DOHH2 (cell line): Measurements from ENCODE around the gene CLCN4.

Experiments used
- H3F3A ChIP-seq: fragments of 200-600 bp; sonication (generic), shearing (Covaris generic); 2 replicates; pipeline ENCODE4 v1.6.0; 2016; ENCODE audit warnings: antibody characterized with exemption, mild to moderate bottlenecking; ENCODE audit not compliant: control insufficient read depth, insufficient read depth
- H3K27ac ChIP-seq: fragments of 200-600 bp; sonication (generic); 2 replicates; pipeline ENCODE4 v1.5.1; 2014; ENCODE audit warnings: low read depth, mild to moderate bottlenecking, low read length, moderate library complexity
- H3K27me3 ChIP-seq: fragments of 200-600 bp; sonication (generic); 2 replicates; pipeline ENCODE4 v1.6.1; 2014; ENCODE audit warnings: mild to moderate bottlenecking, low read length, mixed read lengths; ENCODE audit not compliant: control insufficient read depth
- H3K36me3 ChIP-seq: fragments of 200-600 bp; sonication (generic); 2 replicates; pipeline ENCODE4 v1.6.1; 2014; ENCODE audit warnings: mild to moderate bottlenecking, low read length, moderate library complexity, mixed read lengths; ENCODE audit not compliant: control insufficient read depth
- H3K4me1 ChIP-seq: fragments of 200-600 bp; sonication (generic); 2 replicates; pipeline ENCODE4 v1.6.1; 2014; ENCODE audit warnings: mild to moderate bottlenecking, low read length, mixed read lengths; ENCODE audit not compliant: control insufficient read depth
- H3K4me2 ChIP-seq: fragments of 200-600 bp; sonication (generic); 2 replicates; pipeline ENCODE4 v1.6.0; 2014; ENCODE audit warnings: mild to moderate bottlenecking, low read length, moderate library complexity
- H3K4me3 ChIP-seq: fragments of 200-600 bp; sonication (generic); 2 replicates; pipeline ENCODE4 v1.5.1; 2014; ENCODE audit warnings: mild to moderate bottlenecking, low read length, mixed read lengths
- H3K79me2 ChIP-seq: fragments of 200-600 bp; sonication (generic); 2 replicates; pipeline ENCODE4 v1.6.1; 2014; ENCODE audit warnings: mild to moderate bottlenecking, low read length, mixed read lengths; ENCODE audit not compliant: control insufficient read depth
- H3K9me2 ChIP-seq: fragments of 200-600 bp; sonication (generic); replicated peaks from 2 replicates; pipeline ENCODE4 v1.6.1; 2014; ENCODE audit warnings: mild to moderate bottlenecking, low read length, mixed read lengths; ENCODE audit not compliant: control insufficient read depth
- H3K9me3 ChIP-seq: fragments of 200-600 bp; sonication (generic); 2 replicates; pipeline ENCODE4 v1.6.1; 2014; ENCODE audit warnings: antibody characterized with exemption, low read length, mixed read lengths; ENCODE audit not compliant: control insufficient read depth, insufficient read depth
- H4K20me1 ChIP-seq: fragments of 200-600 bp; sonication (generic); 2 replicates; pipeline ENCODE4 v1.6.0; 2014; ENCODE audit warnings: low read depth, mild to moderate bottlenecking, antibody characterized with exemption, low read length, moderate library complexity; ENCODE audit not compliant: control insufficient read depth, insufficient read depth
- EZH2phosphoT487 ChIP-seq: fragments of 200-600 bp; sonication (generic); IDR thresholded peaks from 2 replicates; pipeline ENCODE4 v1.6.1; 2017; ENCODE audit warnings: borderline replicate concordance, mild to moderate bottlenecking, antibody characterized with exemption, low read length, moderate library complexity, mixed read lengths
- TF ChIP-seq, protein P1 (sequence below): fragments of 200-600 bp; sonication (generic); IDR thresholded peaks from one replicate; pipeline ENCODE4 v1.5.1; 2014; ENCODE audit warnings: antibody characterized with exemption, mild to moderate bottlenecking, low read depth, low read length; ENCODE audit not compliant: poor library complexity, severe bottlenecking

Gene CLCN4

GRCh38 chrX:10217198-10217597 is 60.4 kb downstream of the CLCN4 start:
- TF ChIP-seq EZH2phosphoT487: no peak
- TF ChIP-seq, protein P1, sequence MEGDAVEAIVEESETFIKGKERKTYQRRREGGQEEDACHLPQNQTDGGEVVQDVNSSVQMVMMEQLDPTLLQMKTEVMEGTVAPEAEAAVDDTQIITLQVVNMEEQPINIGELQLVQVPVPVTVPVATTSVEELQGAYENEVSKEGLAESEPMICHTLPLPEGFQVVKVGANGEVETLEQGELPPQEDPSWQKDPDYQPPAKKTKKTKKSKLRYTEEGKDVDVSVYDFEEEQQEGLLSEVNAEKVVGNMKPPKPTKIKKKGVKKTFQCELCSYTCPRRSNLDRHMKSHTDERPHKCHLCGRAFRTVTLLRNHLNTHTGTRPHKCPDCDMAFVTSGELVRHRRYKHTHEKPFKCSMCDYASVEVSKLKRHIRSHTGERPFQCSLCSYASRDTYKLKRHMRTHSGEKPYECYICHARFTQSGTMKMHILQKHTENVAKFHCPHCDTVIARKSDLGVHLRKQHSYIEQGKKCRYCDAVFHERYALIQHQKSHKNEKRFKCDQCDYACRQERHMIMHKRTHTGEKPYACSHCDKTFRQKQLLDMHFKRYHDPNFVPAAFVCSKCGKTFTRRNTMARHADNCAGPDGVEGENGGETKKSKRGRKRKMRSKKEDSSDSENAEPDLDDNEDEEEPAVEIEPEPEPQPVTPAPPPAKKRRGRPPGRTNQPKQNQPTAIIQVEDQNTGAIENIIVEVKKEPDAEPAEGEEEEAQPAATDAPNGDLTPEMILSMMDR: no peak
- no peak overlapping the region for H3K27ac ChIP-seq

DNA sequence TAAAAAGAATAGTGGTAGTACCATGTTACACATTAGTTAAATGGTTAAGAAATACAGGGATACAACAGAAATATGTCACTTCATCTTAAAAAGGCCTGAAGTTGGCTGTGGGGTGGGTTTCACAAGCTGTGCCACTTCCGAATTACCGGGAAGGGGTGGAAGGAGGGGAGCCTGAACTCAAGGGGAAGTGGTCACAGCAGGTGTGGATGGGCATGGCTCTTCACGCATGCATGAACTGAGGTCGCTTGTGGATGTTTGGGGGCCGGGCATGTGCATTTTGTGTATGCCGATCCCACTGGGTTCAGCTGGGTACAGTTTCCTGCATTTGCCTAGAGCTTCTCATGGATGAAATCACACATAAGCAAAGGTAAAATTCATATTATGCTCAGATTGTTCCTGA is 64.9 kb downstream of the CLCN4 start:
- no peak for TF ChIP-seq EZH2phosphoT487
- TF ChIP-seq, protein P1: no peak
- Histone ChIP-seq H3K36me3 (no peaks in the 10 kb centered on the region), H3K4me3 (no peak overlapping the region), H3K4me2 (no peak overlapping the region), H3K9me3 (no peaks in the 10 kb centered on the region), H4K20me1 (no peaks in the 10 kb centered on the region), H3K79me2 (no peaks in the 10 kb centered on the region), H3F3A (no peaks in the 10 kb centered on the region), H3K27me3 (no peaks in the 10 kb centered on the region), H3K9me2 (no peaks in the 10 kb centered on the region), H3K27ac (no peak overlapping the region), H3K4me1 (0 out of 2 replicates have a peak, but pooled peaks cover 3% of the 10 kb centered on the region)

More at GRCh38 chrX:10217198-10217597, 60.4 kb downstream of the CLCN4 start:
- Histone ChIP-seq H3K27me3 (no peaks in the 10 kb centered on the region), H3K36me3 (no peaks in the 10 kb centered on the region), H3K9me2 (no peaks in the 10 kb centered on the region), H3K4me2 (no peak overlapping the region), H3K79me2 (no peaks in the 10 kb centered on the region), H3F3A (no peaks in the 10 kb centered on the region), H3K4me3 (no peak overlapping the region), H3K9me3 (no peaks in the 10 kb centered on the region), H4K20me1 (no peaks in the 10 kb centered on the region), H3K4me1 (0 out of 2 replicates have a peak, but pooled peaks cover 3% of the 10 kb centered on the region)

- TF ChIP-seq, protein P1: no peak
- TF ChIP-seq EZH2phosphoT487: no peak
- Histone ChIP-seq H3K4me1 (0 out of 2 replicates have a peak, but pooled peaks cover 3% of the 10 kb centered on the region), H3K9me2 (no peaks in the 10 kb centered on the region), H4K20me1 (no peaks in the 10 kb centered on the region), H3K79me2 (no peaks in the 10 kb centered on the region), H3K4me2 (no peak overlapping the region), H3K4me3 (no peak overlapping the region), H3F3A (no peaks in the 10 kb centered on the region), H3K9me3 (no peaks in the 10 kb centered on the region), H3K27me3 (no peaks in the 10 kb centered on the region), H3K36me3 (no peaks in the 10 kb centered on the region), H3K27ac (no peak overlapping the region)
Measured at GRCh38 chrX:10223276-10223675, 66.5 kb downstream of the CLCN4 start.

- Histone ChIP-seq H3K27ac (no peak overlapping the region), H3K4me1 (0 out of 2 replicates have a peak, but pooled peaks cover 3% of the 10 kb centered on the region), H3K9me2 (no peaks in the 10 kb centered on the region), H3K9me3 (no peaks in the 10 kb centered on the region), H3K4me2 (no peak overlapping the region), H4K20me1 (no peaks in the 10 kb centered on the region), H3K36me3 (no peaks in the 10 kb centered on the region), H3K79me2 (no peaks in the 10 kb centered on the region), H3K27me3 (no peaks in the 10 kb centered on the region), H3F3A (no peaks in the 10 kb centered on the region), H3K4me3 (no peak overlapping the region)
- TF ChIP-seq, protein P1: no peak
- TF ChIP-seq EZH2phosphoT487: no peak
Measured at GRCh38 chrX:10223781-10224180, 67.0 kb downstream of the CLCN4 start.
